GM21526 (cell line): Measurements from ENCODE around the gene FKBP10.
"Not testable (repeated sequence)": the region's sequence is repeated elsewhere in the genome, so short reads cannot be mapped to it uniquely, and the experiment has no call there.

Experiments used
- ATAC-seq: cut with Tn5 transposase; IDR thresholded peaks from one replicate; pipeline ENCODE4 v1.9.1; 2021; ENCODE audit warnings: moderate library complexity; ENCODE audit not compliant: unreplicated experiment, low FRiP score

The FKBP10 gene, protein sequence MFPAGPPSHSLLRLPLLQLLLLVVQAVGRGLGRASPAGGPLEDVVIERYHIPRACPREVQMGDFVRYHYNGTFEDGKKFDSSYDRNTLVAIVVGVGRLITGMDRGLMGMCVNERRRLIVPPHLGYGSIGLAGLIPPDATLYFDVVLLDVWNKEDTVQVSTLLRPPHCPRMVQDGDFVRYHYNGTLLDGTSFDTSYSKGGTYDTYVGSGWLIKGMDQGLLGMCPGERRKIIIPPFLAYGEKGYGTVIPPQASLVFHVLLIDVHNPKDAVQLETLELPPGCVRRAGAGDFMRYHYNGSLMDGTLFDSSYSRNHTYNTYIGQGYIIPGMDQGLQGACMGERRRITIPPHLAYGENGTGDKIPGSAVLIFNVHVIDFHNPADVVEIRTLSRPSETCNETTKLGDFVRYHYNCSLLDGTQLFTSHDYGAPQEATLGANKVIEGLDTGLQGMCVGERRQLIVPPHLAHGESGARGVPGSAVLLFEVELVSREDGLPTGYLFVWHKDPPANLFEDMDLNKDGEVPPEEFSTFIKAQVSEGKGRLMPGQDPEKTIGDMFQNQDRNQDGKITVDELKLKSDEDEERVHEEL

GRCh38 chr17:41812381-41813151 lies at the start of gene FKBP10:
Gene FKBP10 (plus strand): TSS chr17:41813004. CDS start chr17:41813035, 31 bp downstream.
- ATAC-seq, result no peak

GRCh38 chr17:41763327-41763726 lies 49.5 kb upstream of the FKBP10 start:
- no peak for ATAC-seq

DNA sequence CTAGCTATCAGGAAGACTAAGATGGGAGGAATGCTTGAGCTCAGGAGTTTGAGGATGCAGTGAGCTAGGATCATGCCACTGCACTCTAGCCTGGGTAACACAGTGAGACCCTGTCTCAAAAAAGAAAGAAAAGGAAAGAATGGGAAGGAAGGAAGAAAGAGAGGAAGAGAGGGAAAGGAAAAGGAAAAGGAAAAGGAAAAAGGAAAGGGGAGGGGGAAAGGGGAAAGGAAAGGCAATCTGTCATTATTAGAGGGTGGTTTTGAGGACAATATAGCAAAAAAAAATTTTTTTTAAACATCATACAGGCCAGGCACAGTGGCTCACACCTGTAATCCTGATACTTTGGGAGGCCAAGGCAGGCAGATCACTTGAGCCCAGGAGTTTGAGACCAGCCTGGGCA lies 46.7 kb upstream of the FKBP10 start:
- no peak for ATAC-seq

GRCh38 chr17:41767324-41768042 lies 45.3 kb upstream of the FKBP10 start:
- ATAC-seq, result no peak

DNA sequence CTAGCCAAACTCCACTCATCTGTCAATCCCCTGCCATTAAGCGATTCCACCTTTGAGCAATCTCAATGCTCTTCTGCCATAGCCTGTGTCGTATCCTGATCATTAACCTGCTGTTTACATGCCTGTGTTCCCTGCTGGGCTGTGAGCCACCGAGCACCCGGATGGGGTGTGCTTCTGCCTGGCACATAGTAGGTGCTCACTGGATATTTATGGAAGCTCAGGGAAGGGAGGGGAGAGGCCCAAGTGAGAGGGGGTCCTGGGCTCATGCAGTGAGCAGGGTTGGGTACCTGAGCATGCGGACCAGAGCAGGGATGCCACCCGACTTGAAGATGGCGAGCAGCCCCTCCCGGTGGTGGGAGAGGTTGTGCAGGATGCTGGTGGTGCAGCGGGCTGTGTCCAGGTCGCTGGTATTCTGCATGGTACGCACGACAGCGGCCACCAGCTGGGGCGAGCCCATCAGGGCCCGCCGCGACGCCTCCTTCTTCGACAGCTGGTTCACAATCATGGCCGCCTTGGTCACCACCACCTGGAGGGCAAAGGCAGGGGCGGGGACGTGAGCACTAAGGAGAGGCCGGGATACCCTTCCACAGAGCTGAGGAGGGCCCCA lies 44.0 kb upstream of the FKBP10 start:
- no peak for ATAC-seq

DNA sequence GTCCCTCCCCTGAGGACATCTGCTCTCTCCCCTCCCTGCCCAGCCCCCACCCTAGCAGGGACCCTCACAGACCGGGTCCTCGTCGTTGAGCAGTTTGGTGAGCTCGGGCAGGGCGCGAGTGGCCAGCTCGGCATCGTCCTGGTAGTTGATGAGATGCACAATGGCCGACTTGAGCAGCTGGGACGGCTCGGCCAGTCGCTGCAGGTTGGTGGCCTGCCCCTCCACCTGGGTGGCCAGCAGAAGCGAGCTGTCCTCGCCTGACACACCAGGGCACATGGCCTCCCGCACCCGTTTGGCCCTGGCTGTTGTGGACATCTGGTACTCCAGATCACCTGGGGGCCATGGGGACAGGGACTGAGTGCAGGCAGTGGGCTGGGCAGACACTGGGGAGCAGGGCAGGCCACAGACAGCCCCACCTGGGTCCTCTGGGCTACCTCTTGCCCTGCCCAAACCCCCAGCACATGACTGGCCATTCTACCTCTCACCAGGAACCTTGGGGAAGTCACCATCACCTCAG lies 43.4 kb upstream of the FKBP10 start:
- no peak for ATAC-seq

- ATAC-seq, result no peak
Observed at GRCh38 chr17:41769985-41770384, 42.8 kb upstream of the FKBP10 start.

DNA sequence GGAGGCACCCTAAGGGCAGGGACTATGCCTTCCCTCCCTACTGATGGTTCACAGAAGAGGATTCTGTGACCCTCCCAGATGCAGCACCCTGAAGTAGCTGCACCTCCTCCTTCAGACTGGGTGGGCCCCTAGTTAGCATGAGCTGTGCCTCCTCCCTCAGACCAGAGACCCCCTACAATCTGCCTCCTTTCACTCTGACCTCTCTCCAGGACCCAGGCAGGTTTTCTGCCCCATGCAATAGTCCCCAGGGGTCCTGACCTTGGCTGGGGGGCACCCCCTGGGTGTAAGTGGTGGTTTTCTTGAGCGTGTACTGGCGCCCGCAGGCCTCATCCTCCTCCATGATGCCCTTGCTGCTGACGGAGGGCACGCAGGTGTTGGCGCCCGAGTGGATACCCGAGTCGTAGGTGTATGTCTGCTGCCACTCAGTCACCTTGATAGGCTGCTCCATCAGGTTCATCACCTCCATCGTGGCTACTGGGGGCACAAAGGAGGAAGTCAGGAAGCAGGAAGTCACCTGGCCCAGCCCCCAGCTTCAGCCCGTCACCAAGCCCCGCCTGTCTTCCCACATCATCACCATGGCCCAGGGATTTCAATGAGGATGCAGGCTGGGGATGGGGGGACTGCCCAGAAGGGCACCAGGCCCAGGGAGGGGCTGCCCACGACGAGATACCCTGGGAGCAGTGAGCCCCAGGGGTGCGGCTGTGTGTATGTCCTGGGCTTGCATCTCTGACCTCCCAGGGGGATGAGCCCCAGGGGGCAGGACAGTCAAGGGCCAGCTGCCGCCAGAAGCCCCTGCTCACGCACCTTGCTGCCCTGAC lies 41.2 kb upstream of the FKBP10 start:
- ATAC-seq, result no peak

DNA sequence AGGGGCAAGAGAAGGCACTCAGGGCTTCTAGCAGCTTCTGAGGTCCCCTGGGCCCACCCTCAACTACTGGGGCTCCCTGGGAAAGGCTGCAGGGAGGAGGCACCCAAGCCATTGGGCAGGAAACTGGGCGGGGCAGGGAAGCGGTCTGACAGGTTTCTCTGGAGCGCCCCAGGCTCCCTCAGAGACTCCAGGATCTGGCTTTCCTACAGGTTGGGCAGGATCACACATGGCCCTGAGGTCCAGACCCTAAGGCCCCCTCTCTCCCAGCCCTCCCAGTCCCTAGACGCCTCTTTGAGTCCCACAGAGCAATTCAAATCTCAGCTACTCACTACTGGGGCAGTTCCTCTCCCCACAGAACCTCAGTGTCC lies 40.6 kb upstream of the FKBP10 start:
- ATAC-seq, result no peak

DNA sequence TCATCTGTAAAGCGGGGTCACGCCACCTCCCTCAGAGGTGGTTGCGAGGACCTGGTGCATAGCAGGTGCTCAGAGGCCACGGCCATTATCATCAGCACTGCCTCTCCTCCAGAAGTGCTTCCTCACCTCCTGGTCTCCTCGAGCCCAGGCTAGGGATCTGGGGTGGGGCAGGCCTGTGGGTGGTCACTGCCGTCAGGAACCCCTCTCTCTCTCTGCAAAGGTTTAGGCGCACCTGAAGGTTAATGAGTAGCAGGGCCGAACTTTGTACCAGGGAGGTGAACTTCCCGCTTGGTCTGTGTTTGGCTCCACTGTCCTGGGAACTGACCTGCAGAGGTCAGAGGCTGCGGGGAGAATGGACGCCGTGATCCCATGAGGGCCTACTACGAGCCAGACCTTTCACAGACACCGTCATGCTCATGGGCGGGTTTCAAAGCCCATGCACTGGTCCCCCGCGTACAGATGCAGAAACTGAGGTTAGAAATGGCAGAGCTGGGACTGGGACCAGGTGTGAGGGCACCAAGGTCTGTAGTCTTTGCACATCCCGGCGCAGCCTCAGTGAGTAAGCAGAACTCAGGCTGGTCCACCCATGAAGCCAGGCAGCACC lies 40.1 kb upstream of the FKBP10 start:
- ATAC-seq, result no peak

- no peak for ATAC-seq
Observed at GRCh38 chr17:41773190-41773588, 39.6 kb upstream of the FKBP10 start.

GRCh38 chr17:41773731-41774193 lies 39.0 kb upstream of the FKBP10 start:
- no peak for ATAC-seq

- no peak for ATAC-seq
Observed at GRCh38 chr17:41775394-41776226, 37.2 kb upstream of the FKBP10 start.

DNA sequence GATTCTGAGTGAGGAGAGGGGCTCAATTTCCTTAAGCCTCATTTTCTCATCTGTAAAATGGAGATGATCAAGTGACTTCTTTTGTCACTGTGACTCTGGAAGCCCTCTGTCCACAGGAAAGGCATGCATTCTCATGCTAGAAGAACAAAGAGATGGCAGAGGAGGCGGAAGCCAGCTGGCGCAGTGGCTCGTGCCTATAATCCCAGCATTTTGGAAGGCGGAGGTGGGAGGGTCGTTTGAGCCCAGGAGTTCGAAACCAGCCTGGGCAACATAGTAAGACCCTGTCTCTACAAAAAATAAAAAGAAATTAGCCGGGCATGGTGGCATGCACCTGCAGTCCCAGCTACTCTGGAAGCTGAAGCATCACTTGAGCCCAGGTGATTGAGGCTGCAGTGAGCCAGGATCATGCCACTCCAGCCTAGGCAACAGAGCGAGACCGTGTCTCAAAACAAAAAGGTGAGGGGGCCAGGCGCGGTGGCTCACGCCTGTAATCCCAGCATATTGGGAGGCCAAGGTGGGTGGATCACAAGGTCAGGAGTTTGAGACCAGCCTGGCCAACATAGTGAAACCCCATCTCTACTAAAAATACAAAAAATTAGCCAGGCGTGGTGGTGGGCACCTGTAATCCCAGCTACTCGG lies 36.4 kb upstream of the FKBP10 start:
- ATAC-seq, result not testable (repeated sequence)

DNA sequence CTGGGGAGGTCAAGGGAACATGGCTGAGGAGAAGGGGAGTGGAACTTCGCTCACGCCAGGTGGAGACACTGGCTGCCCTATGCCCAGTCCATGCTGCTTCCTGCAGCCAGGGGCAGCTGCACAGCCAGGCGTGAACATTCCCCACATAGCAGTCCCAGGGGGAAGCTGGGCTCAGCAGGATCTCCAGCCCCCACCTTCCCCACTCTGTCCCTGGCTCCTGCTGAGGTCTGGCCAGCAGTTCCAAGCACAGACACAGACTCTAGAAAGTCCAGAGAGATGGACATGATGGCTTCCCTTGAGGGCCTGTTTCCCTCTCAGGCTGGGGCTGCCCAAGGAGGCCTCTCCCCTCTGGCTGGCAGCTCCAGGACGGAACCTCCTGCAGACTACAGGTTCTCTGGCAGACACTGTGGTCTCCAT lies 35.6 kb upstream of the FKBP10 start:
- ATAC-seq, result no peak

DNA sequence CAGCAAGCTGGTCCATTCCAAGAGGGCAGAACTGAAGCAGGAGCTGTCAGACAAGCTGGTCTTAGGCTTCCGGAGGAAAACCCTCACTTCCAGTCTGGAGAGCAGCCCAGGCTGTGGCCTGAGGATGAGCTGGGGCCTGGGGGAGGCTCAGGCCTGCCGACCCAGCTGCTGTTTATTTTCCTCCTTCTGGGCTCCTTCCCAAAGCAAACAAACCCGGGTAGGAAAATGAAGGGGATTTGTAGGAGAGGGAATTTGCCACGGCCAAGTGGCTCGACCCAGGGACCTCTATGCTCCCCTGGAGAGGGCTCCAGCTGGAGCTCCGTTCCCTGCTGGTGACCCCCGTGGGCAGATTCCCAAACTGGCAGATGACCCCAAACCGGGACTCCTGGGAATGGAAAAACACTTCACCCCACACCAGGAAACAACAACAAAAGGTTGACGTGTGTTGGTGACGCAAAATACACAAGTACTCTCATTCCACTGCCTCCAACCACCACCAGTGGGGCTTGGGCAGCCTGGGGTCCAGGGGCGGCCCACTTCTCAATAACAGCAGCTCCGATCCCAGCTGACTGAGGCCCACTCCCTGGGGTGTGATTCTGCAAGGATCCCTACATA lies 35.1 kb upstream of the FKBP10 start:
- ATAC-seq, result no peak

DNA sequence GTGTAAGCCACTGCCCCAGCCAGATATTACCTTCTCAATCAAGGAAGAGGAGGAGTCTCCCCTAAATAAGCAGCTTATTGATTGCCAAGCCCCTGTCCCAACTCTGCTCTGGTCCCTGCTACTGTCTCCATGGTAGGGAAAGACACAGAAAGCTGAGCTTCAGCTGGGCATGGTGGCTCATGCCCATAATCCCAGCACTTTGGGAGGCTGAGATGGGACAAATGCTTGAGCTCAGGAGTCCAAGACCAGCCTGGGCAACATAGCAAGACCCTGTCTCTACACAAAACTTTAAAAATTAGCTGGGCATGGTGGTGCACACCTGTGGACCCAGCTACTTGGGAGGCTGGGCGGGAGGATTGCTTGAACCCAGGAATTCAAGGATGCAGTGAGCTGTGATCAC lies 32.9 kb upstream of the FKBP10 start:
- no peak for ATAC-seq
